Cortex of kidney (tissue), 1 donor: Measurements from ENCODE around the gene ZNF683.
"Not testable (repeated sequence)": the region's sequence is repeated elsewhere in the genome, so short reads cannot be mapped to it uniquely, and the experiment has no call there.

Experiments used
- DNase-seq: peaks from one replicate; lab custom pipeline; 2025; lab: John Stamatoyannopoulos, UW

The ZNF683 gene

GRCh38 chr1:26372611-26373010, at the start of gene ZNF683:
Gene ZNF683 (minus strand): TSS chr1:26372750. CDS start chr1:26368571, 4,179 bp downstream.
- DNase-seq = not testable (repeated sequence)

GRCh38 chr1:26419494-26419893, 46.9 kb upstream of the ZNF683 start:
- DNase-seq = no peak

GRCh38 chr1:26418865-26419349, 46.4 kb upstream of the ZNF683 start:
- no peak for DNase-seq

GRCh38 chr1:26417111-26417759, 44.7 kb upstream of the ZNF683 start:
- DNase-seq = no peak

GRCh38 chr1:26413031-26413430, 40.5 kb upstream of the ZNF683 start:
- DNase-seq = no peak

GRCh38 chr1:26412180-26412840, 39.8 kb upstream of the ZNF683 start:
- no peak for DNase-seq

DNA sequence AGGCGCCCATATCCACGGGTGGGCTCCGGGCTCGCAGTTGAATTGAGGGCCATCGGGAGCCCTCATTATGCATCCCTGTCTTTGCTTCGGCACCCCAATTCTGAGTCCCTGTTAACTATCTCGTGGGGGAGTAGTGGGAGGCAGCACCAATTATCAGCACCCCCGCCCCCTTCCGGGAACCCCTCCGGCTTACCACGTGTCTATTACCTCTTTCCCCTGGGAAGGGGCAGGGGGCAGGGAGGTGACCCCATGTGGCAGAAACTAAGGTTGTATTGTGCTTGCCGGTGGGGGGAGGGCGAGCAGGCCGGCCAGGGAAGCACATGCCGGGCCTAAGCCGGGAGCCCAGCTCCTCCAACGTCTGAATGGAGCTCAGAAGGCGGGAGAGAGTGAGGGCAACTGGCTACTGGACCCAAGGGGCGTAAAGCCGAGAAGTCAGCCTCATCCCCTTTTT, 39.1 kb upstream of the ZNF683 start:
- DNase-seq = no peak

DNA sequence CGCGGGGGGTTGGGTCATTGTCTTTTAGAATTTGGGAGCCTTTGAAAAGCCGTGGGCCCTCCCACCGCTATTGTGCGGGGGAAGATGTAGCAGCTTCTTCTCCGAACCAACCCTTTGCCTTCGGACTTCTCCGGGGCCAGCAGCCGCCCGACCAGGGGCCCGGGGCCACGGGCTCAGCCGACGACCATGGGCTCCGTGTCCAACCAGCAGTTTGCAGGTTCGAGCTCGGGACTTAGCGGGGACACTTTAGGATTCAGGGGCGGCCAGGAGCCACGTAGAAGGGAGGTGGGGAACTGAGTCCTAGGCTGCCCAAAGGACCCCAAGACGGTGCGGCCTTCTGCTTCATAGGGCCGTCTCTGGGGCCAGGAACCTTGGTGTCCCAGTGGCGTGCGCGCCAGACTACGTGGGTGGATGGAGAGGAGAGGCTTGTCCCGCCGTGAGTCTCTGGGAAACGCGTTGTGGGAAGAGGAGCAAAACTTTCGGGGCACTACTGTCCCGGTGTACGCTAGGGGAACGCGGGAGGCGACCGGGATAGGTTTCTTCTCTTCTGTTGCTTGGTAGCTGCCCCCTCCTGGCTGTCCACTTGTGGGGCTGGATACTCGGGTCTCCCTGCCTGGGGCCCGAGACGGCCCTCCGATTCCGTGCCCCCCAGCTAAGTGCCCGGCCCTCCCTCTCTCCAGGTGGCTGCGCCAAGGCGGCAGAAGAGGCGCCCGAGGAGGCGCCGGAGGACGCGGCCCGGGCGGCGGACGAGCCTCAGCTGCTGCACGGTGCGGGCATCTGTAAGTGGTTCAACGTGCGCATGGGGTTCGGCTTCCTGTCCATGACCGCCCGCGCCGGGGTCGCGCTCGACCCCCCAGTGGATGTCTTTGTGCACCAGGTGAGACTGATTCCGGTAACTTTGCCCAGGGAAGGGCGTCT, 38.4 kb upstream of the ZNF683 start, which contains the start of gene LIN28A:
LIN28A (plus strand) TSS at position 112 of the 918 bp plus-strand sequence; CDS start at position 187, 75 bp downstream.
- no peak for DNase-seq

DNA sequence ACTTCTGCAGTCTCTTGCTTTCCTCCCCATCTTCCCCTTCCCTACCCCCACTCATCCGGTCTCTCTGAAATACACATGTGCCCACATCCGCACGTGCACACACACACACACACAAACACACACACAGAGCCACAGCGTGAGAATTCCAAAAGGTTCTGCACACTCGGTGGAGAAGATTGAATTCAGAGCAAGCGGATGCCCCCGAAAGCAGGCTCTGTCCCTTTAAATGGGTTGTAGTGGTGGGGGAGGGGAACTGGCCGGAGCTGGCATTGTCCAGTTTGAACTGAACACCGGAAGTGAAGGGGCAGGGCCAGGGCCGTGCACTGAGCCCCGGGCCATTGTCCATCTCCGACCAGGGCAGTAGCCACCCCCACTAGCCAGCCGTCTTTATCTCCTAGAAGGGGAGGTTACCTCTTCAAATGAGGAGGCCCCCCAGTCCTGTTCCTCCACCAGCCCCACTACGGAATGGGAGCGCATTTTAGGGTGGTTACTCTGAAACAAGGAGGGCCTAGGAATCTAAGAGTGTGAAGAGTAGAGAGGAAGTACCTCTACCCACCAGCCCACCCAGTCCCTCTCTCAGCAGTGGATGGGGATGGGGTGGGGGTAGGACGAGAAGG, 36.7 kb upstream of the ZNF683 start:
- DNase-seq = no peak

DNA sequence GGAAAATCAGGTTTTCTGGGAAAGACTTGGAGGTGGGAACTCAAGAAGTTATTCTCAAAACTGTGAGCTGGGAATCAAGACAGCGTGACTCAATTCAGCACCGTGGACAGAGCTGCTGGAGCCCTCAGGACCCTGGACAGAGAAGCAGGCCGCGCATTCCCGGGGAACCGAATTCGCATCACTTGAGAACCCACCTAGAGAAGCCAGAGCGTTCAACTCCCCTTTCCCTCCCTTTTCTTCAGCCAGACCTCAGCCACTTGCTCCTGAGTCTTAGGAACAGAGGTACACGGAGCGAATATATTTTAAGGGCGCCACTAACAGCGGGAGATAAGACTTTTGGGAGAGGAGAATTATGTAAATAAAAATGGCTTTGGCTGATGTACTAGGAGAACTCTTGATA, 36.1 kb upstream of the ZNF683 start:
- DNase-seq = no peak

GRCh38 chr1:26405281-26405915, 32.8 kb upstream of the ZNF683 start:
- DNase-seq = no peak

GRCh38 chr1:26404641-26405040, 32.1 kb upstream of the ZNF683 start:
- no peak for DNase-seq

- no peak for DNase-seq
These were observed 31.1 kb upstream of the ZNF683 start for GRCh38 chr1:26403656-26404055.

- DNase-seq = no peak
These were observed 29.3 kb upstream of the ZNF683 start for GRCh38 chr1:26401891-26402290.

GRCh38 chr1:26399034-26399433, 26.5 kb upstream of the ZNF683 start:
- DNase-seq = no peak

DNA sequence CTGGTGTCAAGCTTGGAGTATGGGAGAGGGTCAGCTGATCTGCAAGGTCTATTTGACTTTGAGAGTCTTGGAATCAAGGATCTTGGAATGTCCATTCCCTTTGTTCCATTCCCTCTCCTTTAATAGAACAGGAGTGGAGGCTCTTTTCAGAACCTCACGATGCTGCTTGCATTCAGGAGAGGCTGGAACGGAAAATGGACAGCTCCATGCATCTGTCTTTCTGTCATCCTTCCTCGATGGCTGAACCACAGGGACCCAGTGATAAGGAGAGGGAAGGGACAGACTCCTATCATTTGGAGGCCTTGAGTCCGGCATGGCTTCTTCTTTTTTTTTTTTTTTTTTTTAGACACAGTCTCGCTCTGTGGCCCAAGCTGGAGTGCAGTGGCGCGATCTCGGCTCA, 23.2 kb upstream of the ZNF683 start:
- no peak for DNase-seq

DNA sequence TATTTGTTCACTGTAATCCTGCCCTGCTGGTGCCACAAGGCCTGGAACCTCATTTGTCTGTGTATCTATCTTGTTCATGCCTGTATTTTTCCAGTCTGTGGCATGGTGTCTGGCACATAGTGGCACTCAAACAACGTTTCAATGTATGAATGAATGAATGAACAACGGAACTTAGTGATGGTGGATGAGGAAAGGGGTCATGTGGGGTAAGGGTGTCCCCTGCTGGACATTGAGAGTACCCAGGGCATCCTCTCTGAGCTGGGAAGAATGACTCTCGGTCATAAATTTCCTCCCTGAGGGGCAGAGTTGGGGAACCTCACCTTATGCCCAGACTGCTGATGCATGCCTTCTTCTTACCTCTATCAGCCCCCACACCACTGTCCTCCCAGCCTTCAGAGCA, 18.9 kb upstream of the ZNF683 start:
- no peak for DNase-seq

DNA sequence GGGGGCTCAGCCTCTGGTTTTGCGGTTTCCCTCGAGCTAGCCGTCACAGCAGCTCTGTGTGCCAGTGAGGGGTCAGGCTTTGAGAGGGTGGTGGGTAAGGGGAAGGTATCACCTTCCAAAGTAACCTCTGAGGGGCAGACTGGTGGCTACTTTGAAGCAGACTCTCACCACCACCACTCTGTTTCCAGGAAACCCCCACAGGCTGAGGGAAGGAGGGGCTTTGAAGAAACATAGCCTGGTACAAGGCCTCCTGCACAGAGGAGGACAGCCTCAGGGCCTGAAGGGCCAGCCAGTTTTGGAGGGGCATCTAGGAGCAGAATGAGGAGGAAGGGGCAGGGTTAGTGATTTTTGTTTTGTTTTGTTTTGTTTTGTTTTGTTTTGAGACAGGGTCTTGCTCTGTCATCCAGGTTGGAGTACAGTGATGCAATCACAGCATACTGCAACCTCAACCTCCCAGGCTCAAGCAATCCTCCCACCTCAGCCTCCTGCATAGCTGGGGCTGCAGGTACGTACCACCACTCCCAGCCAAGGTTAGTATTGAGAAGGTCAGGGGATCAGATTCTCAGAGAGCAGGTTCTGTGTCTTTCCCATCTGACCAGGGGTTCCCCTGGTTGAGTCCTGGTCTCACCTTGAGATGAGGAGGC, 17.2 kb upstream of the ZNF683 start:
- DNase-seq = no peak

GRCh38 chr1:26388791-26389445, 16.4 kb upstream of the ZNF683 start:
- DNase-seq = no peak

- no peak for DNase-seq
These were observed 14.9 kb upstream of the ZNF683 start for GRCh38 chr1:26387447-26387846.
